NCI-H460 (cell line): ENCODE data around the gene CA10. TPM values are rescaled to one million over a fixed set of nuclear protein-coding genes. Genes with fewer than 3 reads are reported as not detected.
A peak's percentile ranks its signal among the peaks of the same experiment; 100 is the strongest.

Experiments used
- DNase-seq: peaks from one replicate; pipeline ENCODE4 v3.0.0-alpha.2; 2016; ENCODE audit warnings: low read depth; ENCODE audit errors: extremely low read depth
- total RNA-seq: library from RNA; depleted of rRNA; stranded (reverse); fragments of >200 nt; shearing (Covaris generic); gene quantifications from 2 replicates; pipeline ENCODE4 v1.2.3, GENCODE V29; 2014

CA10 gene
- total RNA-seq, 1 experiment from 2014 or later = not detected

DNA sequence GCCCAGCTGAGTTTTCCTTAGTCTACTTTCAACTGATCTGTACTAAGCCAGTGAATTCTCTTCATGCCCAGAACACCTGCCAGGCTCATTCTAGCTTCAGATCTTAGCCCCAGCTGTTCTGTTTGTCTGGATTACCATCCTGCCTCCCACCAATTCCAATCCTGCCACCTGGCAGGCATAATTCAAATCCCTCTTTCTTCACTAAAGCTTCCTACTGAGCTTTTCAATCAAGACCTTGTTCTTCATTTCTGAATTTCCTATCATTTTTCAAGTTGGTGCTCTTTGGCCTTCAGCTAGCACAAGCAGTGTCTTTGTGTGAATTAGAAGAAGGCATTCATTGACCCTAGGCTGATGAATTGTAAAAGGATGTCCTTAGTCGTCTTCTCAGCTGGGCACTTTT is 540.5 kb downstream of the CA10 start:
- no peak for DNase-seq

DNA sequence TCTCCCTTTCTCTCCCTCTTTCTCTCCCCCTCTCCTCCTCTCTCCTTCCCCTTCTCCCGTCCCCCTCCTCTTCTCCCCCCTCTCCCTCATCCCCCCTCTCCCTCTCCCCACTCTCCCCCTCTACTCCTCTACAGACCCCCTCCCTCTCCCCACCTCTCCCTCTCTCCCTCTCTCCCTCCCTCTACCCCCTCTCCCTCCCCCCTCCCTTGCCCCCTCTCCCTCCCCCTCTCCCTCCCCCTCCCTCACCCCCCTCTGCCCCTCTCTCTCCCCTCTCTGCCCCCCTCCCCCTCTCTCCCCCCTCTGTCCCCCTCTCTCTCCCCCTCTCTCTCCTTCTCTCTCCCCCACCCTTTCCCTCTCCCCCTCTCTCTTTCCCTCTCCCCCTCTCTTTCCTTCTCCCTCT is 545.3 kb downstream of the CA10 start:
- no peak for DNase-seq

GRCh38 chr17:51612692-51613091 is 545.8 kb downstream of the CA10 start:
- DNase-seq = no peak

DNA sequence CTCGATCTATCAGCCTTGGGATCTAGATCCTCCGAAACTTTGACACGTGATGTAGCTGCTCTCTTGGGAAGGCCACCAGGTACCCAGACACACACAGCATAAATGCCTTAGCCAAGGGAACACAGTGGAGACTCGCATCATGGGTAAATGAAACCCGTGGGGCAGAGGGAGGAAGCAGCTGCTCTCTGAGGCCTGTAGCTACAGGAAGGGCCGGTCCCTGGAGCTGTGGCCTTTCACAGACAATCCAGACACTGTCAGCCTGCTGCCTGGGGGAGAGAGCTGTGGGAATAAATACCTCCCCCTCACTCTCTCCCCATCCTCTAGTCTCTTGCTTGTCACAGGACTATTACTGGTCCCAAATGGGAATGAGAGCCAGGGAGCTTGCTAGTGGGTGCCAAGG is 546.9 kb downstream of the CA10 start:
- no peak for DNase-seq

- DNase-seq = no peak
Measured at GRCh38 chr17:51610834-51611233, 547.7 kb downstream of the CA10 start.

GRCh38 chr17:51610155-51610554 is 548.4 kb downstream of the CA10 start:
- no peak for DNase-seq

GRCh38 chr17:51608251-51608933 is 550.1 kb downstream of the CA10 start:
- DNase-seq = no peak

GRCh38 chr17:51607512-51607911 is 551.0 kb downstream of the CA10 start:
- DNase-seq = no peak

DNA sequence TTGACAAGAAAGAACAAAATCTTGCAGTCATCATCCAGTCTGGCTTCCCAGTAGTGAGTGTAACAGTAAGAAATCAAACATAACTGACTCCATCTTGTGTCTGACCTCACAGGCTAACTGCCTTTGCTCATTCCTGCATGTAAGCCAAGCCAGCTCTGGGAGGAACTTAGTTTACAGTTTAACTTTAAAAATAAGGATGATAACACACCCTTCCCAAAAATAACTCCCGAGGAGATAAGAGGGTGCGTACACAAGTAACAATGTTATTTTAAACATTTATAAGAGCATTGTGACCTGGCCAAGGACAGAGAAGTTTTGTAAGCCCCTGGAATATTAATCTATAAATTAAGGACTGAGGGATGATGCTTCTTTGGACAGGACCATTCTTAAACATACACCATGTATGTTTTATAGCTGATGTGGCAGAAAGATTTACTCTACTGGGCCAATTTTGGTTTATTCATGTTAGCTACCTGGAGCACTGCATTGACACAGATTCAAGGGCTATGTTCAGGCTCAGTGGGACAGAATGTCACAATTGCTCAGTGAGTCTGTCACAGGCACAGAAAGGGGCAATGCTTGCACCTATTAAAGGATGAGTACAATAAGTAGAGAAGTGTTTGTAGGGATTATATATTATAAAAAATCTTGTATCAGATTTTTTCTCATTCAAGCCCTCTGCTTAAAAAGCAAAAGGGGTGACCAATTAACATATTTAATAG is 554.1 kb downstream of the CA10 start:
- no peak for DNase-seq

GRCh38 chr17:51601622-51602261 is 556.8 kb downstream of the CA10 start:
- no peak for DNase-seq

- no peak for DNase-seq
Measured at GRCh38 chr17:51598824-51599223, 559.7 kb downstream of the CA10 start.

DNA sequence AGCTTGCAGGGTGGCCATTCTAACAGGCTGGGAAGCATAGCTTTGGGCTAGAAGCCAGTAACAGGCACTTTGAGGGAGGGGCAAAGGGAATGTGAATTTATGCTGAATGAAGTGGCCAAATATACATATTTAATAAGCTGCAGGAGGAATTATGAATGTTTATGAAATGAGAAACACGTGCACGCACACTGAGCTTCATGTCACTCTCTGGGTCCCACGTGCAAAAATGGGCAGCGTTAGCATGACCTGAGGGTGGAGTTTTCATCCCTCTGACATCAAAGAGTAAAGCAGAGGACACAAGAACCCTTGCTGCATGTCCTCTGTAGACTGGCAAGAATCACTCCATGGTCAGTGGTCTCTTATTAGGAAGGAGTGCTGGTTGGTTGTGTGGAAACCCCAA is 561.2 kb downstream of the CA10 start:
- DNase-seq = no peak

GRCh38 chr17:51595826-51596398 is 562.6 kb downstream of the CA10 start:
- DNase-seq = no peak

GRCh38 chr17:51590071-51590656 is 568.4 kb downstream of the CA10 start:
- DNase-seq = no peak

- DNase-seq = no peak
Measured at GRCh38 chr17:51588063-51588462, 570.5 kb downstream of the CA10 start.

DNA sequence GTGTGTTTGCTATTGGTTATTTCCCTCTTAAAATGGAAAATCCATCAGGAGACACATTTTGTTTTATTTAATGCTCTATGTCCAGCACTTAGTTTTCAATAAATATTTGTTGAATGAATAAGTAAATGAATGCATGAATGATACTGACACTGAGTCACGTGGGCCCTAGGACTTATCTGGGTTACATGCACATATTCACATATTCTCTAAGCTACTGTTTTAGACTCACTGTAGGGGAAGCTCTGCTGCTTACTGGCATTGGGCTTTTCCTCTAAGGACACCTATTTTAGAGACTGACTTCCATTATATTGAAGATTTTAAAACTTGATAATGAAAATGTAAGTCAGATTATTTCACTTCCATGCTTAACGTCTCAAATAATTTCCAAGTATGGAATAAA is 571.0 kb downstream of the CA10 start:
- DNase-seq = no peak

- peak; percentile 9 for DNase-seq
Measured at GRCh38 chr17:51585514-51586104, 572.9 kb downstream of the CA10 start.

DNA sequence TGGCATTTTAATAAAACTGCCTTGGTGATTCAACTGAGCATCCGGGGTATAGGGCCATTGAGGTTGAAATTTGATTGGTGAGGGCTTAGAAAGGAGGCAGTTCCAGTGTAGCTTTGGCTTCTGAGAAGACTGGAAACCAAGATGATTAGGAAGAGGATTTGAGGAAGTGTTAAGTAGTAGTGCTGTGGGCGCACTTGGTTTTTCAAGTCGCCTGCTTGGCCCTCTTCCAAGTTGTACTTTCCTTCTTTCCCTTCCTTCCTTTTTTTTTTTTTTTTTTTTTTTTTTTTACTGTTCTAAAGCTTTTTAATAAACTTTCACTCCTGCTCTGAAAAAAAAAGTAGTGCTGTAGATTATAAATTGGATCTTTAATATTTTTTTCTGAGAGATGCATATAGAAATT is 577.6 kb downstream of the CA10 start:
- DNase-seq = no peak
